CD1c-positive myeloid dendritic cell (primary cell): ENCODE measurements around the gene DENND1A.

Source experiments
- DNase-seq: peaks from one replicate; pipeline ENCODE4 v3.0.0-alpha.2; 2016; ENCODE audit errors: extremely low spot score

The DENND1A gene

DNA sequence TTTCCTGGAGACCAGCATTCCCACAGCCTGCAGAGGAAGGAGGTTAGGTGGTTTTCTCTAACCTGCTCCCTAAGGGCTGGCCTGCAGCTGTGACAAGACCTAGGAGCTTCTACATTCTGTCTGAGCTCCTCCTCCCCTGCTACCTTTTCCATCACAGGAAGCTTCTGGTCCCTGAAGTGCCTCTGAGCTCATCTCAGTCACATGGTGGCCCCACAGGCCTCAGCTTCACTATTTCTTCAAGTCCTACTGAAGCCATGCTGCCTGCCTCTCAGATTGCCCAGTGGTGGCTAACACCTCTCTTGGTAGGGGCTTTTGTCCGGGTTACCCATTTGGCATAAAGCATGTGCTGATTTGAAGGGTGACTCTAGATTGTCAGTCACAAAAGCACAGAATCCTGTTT is 314.5 kb downstream of the DENND1A start:
- DNase-seq = no peak

DNA sequence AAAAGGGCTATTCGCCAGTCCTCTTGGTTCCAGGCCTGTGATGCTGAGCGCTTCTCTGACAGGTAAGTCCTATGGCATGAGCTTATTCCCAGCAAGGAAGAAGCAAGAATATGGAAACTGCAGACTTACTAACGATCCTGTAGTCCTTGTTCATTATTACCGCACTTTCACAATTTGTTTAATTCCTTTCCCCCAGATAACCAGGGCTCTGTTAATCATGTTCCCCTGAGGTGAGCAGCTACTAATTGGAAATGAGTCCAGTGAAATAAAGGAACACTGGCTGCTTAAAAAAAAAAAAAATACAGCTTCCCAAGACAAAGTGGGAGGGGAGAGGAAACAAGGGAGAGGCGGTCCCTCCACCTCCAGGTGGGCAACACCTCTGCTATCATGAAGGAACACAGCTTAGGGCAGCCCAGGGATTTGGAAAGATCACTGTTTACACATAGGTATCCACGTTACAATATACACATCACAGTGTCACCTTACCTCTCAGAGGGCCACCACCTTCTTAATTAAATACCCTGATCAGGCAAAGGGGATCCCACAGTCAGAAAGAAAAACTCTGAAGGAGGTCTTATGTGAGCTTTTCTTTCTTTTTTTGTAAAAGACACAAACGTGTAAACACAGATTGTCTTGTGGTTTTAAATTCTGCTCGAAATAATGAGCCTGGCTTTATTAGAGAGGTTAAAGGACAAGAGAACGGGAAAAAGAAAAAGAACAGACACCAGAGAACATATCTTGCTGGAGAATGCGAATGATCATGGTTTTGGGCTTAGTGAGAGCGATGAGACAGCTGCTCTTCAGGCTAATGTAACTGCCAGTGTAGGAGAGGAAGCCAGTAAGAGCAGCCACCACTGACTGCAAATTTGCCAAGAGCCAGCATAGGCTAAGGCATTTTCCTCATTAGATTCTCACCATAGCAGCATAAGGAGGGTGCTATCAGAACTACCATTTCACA is 315.3 kb downstream of the DENND1A start:
- no peak for DNase-seq

DNA sequence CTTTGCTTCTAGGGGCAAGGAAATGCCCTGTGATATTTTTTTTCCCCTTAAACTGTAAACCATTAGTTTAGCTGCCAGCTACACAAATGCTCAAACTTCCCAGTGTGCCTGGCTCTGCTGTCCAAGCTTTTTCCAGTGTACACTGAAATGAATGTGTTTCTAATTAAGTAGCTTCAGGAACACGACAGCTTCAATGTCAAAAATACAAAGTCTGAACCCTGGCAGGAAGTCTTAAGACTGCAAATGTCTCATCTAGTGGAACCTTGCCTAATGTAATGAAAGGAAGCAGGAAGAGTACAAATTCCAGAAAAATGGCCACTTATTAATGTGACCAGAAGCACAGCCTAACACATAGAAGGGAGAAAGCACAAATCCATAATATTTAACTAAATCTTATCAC is 318.7 kb downstream of the DENND1A start:
- DNase-seq = no peak

DNA sequence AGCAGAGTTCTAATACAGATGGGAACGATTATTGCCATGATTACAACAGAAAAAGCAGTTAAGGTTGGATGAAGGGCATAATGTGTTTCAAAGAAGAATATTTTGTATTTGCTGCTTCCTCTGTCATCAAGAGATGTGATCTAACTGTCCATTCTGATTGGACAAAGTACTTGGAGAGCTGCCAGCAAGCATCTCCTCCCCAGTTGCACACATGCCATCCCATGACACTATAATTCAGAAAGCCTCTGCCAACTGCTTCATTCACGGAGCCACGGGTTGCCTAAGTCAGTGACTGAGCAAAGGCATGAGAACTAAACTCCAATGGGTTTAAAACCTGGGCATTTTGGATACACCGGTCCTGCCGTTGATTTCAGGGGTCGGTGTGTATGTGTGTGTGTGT is 320.1 kb downstream of the DENND1A start:
- no peak for DNase-seq

DNA sequence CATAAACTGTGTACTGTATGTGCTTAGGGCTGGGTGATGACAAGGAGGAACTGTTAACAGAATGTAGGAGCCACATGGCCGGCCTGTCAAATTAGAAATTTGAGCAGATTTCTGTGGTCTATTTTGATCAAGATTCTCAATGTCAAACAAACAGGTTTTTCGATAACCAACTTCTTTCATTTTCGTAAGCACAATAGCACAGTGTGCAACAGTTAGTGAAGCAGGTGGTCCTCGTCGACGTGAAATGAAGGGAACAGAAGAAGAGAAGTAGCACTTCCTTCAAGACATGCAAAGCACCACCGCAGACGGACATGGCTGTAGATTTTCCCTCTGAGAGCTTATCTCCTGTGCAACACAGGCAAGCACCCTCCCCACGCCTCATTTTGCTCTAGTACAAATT is 321.8 kb downstream of the DENND1A start:
- DNase-seq = no peak

DNA sequence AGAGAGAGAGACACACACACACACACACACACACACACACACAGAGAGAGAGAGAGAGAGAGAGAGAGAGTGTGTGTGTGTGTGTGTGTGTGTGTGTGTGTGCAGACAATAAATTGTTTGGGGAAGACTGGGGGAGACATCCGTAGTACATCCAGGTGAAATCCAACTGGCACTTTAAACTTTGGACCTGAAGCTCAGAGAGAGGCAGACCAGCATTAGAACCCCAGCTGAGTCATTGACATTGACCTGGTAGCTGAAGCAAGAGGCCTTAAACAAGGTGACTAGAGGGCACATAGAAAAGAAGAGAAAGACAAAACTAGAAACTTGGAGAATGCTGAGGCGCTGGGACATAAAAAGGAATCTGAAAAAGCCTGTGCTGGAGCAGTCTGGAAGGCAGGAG is 322.4 kb downstream of the DENND1A start:
- no peak for DNase-seq

DNA sequence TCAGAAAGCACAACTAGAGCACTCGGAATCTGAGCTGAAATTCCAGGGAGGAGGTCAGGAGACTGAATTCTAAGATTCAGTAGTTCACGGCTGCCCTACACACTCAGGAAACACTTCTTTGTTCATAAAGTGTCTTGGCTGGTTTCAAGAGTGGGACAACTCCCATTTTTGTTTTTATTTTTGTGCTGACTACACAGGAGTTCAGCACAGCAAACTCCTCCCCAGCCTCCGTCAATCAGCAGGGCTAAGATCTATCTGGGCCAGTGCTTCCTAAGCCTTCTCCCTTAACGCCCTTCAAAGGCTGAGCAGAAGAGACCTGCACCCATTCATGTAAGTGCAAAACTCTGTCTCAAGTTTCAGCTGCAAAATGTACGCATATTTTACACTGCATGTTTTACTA is 323.8 kb downstream of the DENND1A start:
- DNase-seq = no peak

DNA sequence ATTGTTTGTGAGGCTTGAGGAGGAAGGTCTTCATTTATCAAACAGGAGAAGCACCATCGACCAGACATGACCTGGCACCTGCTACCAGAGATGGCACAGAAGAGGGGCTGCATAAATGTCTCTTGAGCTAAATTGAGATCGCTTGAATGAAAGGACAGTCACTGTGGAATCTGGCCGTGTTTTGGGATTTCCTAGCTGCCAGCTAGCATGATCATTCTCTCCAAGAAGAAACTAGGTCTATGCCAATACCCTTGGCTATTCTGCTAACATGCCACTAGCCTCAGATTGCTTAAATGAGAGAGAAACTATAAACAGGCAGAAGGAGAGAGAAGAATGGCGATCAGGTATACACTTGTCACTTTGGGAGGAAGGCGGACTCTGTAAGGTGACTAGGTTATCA is 324.6 kb downstream of the DENND1A start:
- DNase-seq = no peak

DNA sequence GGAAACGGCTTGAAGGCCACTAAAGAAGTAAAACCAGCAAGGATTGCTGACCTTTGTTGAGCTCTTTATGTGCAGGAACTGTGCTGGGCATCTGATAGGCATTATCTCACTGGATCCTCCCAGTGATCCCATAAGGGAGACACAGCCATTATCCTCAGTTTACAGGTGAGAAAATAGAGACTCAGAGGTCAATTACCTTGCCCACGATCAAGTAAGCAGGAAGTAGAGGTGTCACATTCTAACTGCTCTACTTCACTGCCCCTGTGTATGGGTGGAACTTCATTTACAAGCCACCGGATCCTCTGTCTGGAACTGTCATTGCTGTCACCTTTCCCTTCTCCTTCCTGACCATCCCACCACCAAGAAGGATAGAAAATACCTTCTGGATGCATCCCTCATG is 325.1 kb downstream of the DENND1A start:
- no peak for DNase-seq

DNA sequence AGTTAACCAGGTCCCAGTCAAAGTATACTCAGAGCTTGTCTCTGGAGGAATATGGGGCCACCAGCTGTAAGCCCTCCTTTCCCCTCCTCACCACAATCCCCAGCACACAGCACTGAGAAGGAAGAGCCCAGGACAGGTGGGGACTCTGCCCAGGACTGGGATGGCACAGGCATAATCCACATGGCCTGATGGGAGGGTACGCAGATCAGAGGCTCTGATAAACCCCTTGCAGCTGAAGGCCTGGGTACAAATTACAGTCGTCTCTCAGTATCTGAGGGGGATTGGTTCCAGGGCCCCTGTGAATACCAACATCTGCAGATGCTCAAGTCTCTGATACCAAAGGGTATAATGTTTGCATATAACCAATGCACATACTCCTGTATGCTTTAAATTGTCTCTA is 328.1 kb downstream of the DENND1A start:
- DNase-seq = no peak

DNA sequence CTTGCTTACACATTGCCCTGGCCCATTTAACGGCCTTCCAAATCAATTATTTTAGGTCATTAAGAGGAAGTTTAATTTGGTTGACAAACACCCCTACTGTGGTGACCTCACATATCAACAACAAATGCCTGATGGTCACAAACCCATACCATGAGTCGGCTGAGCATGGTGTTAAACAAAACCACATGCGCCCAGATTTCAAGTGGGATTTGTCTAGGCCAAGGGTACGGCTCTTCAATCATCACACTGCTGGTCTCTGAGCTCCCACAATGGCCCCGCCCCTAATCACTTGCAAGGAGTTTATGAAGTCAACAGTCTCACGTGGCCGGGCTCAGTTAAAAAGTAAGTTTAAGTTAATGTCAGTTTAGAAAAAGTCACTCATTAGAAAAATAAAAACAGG is 330.1 kb downstream of the DENND1A start:
- no peak for DNase-seq

DNA sequence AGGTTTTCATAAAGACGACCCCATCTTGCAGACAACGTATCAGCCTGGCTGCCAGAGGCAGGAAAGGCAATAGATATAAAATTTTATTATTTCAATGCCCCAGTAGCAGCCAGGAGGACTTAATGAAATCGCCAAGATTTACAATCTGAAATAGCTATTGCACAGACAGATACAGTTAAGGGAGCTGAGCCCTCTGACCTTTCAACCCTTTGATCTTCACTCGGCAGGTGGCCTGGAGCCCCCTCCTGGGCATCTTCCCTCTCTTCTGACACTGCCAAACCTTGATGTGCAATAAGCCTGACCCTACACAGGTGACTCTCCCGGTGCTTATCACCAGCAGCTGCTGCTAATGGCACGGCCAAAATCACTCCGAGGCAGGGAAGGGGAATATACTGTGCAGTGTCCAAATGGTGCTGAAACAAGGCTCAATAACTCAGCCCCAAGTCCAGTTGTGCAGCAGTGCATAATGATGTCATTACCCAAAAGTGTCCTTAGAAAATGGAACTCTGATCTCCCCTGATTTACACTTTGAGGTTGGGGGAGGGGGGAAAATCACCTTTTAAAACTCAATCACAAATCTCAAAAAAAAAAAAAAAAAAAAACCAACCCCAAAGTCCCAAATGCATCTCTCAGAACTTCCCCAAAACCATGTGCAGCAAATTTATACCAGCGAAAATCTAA is 331.9 kb downstream of the DENND1A start:
- no peak for DNase-seq

DNA sequence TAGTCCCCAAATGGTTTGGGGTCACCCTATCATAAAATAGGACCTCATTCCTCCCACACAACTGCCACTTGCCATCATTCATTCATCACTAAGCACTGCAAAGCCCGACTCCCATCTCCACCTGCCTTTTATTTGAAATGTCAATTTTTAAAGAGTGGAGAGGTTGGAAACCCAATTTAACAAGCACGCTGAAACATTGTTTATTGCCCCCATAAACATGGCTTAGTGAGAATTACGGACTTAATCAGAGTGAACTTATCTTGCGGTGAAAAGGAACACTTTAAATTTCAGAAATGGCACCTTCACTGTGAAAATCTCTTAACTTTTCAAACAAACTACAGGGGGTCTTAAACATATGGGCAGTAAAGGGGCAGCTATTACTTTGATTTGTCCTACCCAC is 332.9 kb downstream of the DENND1A start:
- no peak for DNase-seq

DNA sequence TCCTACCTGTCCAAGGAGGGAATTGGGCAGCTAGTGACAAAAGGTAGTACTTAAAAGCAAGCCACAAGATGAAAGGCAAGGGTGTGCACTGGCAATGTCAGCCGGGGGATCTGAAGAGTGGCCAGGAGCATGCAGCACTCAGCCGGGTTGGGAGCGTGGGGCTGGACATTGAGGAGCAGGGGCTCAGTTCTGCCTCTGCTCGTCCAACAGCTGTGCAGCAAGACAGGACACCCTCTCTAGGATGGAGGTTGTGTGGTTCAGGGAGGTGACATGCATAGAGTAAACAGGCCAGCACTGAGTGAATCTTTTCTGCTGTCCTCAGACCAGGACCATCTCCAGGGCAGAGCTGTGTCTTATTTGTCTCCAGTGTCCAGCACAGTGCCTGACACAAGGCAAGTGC is 338.6 kb downstream of the DENND1A start:
- no peak for DNase-seq

DNA sequence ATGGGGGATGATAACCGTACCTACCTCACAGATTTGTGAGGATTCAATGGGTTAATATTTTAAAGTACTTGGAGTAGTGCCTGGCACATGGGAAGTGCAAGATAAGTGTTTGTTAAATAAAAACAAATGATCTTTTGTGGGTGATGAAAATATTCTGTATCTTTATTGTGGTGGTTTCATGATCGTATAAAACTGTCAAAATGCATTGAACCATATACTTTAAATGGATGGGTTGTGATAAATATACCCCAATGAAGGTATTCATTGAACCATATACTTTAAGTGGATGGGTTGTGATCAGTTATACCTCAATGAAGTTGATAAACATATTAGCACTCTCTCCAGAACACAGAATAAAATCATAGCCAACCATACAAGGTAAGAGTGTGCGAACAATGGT is 339.4 kb downstream of the DENND1A start:
- DNase-seq = no peak

DNA sequence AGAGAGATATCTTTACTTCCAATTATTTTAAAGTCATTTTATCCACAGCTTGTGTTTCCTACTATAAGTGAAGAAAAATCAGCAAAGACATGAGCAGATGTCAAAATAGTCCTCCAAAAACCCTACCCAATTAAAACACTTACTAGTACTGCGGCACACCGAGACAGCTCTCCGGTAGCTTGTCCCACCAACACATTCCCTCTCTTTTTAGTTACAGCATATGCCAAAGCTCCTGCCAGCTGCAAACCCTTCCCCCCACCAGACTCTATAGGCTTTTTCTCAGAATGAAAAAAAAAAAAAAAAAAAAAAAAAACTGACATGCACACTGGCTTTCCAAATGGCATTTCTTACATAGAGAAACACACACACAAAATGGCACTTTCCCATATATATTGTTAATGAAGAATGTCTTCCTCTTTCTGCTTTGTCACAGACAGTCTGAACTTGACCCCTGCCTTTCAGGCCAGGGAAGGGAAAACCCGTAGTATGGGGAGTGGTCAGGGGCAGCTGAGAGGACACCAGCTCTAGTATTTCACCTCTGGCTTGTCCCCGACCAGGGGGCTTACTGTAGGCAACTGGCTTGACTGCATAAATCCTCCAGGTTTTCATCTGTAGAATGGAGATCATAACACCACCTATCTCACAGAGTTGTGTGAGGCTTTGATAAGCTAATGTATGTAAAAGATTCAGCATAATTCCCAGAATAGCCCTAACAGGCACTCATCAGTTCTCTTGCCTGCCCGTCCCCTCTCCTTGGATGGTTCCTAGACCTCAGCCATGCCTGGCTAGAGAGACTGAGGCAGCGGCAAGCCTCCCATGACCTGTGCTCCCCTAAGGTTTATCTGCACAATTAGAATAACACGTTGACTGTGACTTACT is 340.3 kb downstream of the DENND1A start:
- DNase-seq = no peak

DNA sequence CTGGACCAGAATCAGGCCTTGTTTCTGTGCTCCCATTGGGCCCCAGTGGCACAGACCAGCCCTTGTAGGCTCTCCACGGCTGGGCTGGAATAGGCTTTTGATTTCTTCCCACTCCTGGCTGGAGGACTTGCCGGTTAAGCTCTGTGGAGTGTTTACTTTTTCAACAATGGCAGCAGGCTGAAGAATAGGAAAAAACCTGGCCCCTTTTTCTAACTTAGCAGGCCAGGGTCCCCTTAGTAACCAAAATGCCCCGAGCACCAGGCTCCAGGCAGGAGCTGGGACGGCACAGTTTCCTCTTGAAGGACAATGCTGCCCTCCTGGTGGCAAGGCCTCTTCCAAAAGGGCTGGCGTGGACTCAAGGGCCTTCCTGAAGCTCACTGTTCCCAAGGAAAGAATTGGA is 343.7 kb downstream of the DENND1A start:
- no peak for DNase-seq

DNA sequence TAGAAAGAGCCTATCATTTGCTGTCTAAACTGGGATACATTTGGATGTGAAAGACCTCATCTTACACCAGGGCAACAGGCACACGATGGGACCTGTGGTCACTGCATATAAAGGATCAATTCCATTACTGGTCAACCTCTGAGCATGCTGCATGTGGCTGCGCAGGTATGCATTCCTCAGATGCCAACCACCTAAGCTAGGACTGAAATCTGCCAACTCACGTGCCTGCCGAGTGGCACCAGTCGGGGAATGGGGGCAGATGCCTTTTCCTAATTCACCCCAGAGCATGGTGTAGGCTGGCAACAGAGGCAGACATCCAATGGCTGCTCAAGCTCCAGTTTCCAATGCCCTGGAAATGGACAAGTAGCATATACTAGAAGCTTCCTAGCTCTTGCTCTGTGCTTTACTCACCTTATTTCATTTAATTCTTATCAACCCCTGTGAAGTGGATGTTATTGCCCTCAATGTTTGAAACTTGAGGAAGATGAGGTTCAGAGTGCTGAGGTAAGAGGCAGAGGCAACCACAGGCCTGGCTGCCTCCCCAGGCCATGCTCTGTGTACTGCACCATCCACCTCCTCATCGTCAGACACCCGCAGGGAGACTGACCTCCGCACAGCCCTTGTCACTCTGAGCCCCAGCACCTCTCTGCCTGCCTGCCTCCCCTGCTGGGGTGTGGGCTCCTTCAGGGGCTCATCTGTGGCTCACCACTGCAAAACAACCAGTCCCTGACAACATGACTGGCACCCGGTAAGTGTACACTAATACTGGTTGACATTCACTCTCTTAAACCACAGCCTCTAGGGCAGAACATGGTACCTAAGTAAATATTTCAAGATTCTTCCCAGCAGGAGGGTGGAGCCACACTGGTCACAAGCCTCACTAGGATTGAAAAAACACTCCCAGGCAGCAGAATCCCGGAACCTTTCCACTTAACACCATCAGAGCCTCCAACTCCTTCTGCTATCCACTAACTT is 345.4 kb downstream of the DENND1A start:
- no peak for DNase-seq

DNA sequence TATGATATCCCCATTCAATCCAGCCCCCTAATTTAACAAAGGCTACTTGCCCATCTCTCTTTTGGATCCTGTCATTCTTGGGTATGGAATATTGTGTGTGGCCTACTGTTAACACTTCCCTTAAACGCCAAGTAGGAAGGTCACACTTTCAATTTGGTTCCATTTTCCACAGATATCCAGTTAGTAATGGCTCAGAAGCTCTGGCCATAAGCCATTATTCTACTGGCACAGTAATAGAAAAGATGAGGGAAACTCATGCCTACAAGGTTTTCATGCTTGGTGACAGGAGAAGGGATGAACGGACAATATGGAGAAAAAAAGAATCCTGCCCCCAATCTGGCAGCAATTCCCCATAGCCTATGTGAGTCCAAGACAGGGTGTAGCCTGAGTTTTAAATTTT is 346.3 kb downstream of the DENND1A start:
- no peak for DNase-seq

DNA sequence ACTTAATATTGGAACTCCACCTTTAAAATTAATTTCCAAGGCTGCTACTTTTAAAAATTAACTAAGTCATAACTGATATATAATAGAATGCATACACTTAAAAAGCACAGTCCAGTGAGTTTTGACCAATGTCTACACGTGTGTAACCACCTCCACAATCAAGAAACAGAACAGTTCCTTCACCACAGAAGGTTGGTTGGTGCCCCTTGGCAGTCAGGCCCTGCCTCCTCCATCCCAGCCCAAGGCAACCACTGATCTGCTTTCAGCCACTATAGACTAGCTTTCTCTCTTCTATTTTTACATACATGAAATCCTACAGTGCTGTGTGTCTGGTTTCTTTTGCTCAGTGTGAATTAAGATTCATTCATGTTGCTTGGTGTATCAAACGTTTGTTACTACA is 358.7 kb downstream of the DENND1A start:
- DNase-seq = no peak
